HG03175 (cell line): Measurements from ENCODE around the gene ZNRF3.
"Not testable (repeated sequence)": the region's sequence is repeated elsewhere in the genome, so short reads cannot be mapped to it uniquely, and the experiment has no call there.

ENCODE experiments used
- ATAC-seq: cut with Tn5 transposase; IDR thresholded peaks from one replicate; pipeline ENCODE4 v1.9.1; 2021; ENCODE audit warnings: mild to moderate bottlenecking, moderate library complexity; ENCODE audit not compliant: unreplicated experiment

The ZNRF3 gene

GRCh38 chr22:28883917-28884746 lies 760 bp downstream of the ZNRF3 start:
- peak; percentile 26 for ATAC-seq

GRCh38 chr22:28884747-28885350 lies 1.5 kb downstream of the ZNRF3 start:
- ATAC-seq: no peak

- no peak for ATAC-seq
Observed at GRCh38 chr22:28885939-28886338, 2.6 kb downstream of the ZNRF3 start.

- not testable (repeated sequence) for ATAC-seq
Observed at GRCh38 chr22:28886679-28887078, 3.3 kb downstream of the ZNRF3 start.

- ATAC-seq: no peak
Observed at GRCh38 chr22:28887725-28888459, 4.5 kb downstream of the ZNRF3 start.

GRCh38 chr22:28889478-28890024 lies 6.2 kb downstream of the ZNRF3 start:
- no peak for ATAC-seq

- no peak for ATAC-seq
Observed at GRCh38 chr22:28891156-28891733, 7.9 kb downstream of the ZNRF3 start.

GRCh38 chr22:28892175-28892731 lies 8.9 kb downstream of the ZNRF3 start:
- no peak for ATAC-seq

- no peak for ATAC-seq
Observed at GRCh38 chr22:28893810-28894209, 10.4 kb downstream of the ZNRF3 start.

- ATAC-seq: no peak
Observed at GRCh38 chr22:28894334-28894733, 11.0 kb downstream of the ZNRF3 start.

GRCh38 chr22:28894807-28895206 lies 11.4 kb downstream of the ZNRF3 start:
- ATAC-seq: no peak

- ATAC-seq: no peak
Observed at GRCh38 chr22:28896611-28897010, 13.2 kb downstream of the ZNRF3 start.

GRCh38 chr22:28898233-28898629 lies 14.9 kb downstream of the ZNRF3 start:
- no peak for ATAC-seq

GRCh38 chr22:28899199-28899853 lies 16.0 kb downstream of the ZNRF3 start:
- no peak for ATAC-seq

GRCh38 chr22:28900379-28900925 lies 17.1 kb downstream of the ZNRF3 start:
- ATAC-seq: no peak

- no peak for ATAC-seq
Observed at GRCh38 chr22:28902490-28902889, 19.1 kb downstream of the ZNRF3 start.

- ATAC-seq: no peak
Observed at GRCh38 chr22:28903080-28903479, 19.7 kb downstream of the ZNRF3 start.

GRCh38 chr22:28903729-28904128 lies 20.4 kb downstream of the ZNRF3 start:
- no peak for ATAC-seq

- no peak for ATAC-seq
Observed at GRCh38 chr22:28904211-28904896, 21.0 kb downstream of the ZNRF3 start.
